Measurements from ENCODE around the gene EMP3.

EMP3 gene

GRCh38 chr19:48372904-48373303, 47.6 kb downstream of the EMP3 start:
- Histone ChIP-seq H3K4me1 (ENCODE audit: control insufficient read depth, insufficient read depth, low read length) (no peaks in the 10 kb centered on the region), H3K4me3 (ENCODE audit: low read length) (no peak overlapping the region), H3K36me3 (ENCODE audit: control insufficient read depth, insufficient read depth, low read length) (no peaks in the 10 kb centered on the region), H3K27me3 (ENCODE audit: control insufficient read depth, insufficient read depth, low read length) (no peaks in the 10 kb centered on the region), H3K9me3 (ENCODE audit: control insufficient read depth, insufficient read depth, low read length) (no peaks in the 10 kb centered on the region), H3K27ac (ENCODE audit: low read length) (no peak overlapping the region)
- no CpG with 5 or more reads among the region's 4 CpGs for WGBS (ENCODE audit: insufficient coverage, insufficient read length)
- no peak for DNase-seq (ENCODE audit: low read depth, low spot score)

DNA sequence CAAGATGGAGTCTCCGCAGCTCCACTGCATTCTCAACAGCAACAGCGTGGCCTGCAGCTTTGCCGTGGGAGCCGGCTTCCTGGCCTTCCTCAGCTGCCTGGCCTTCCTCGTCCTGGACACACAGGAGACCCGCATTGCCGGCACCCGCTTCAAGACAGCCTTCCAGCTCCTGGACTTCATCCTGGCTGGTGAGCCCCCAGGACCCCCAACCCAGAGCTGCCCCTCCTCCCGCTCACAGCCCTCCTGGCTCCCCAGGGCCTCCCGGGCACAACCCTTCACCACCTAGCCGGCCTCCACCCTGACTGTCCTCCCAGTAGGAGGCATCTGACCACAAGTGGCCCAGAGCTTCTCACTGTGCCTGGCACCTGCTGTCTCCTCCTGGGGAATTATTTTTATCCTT, 48.2 kb downstream of the EMP3 start:
- H3K4me3 ChIP-seq (ENCODE audit: low read length), result no peak overlapping the region
- H3K36me3 ChIP-seq (ENCODE audit: control insufficient read depth, insufficient read depth, low read length), result no peaks in the 10 kb centered on the region
- DNase-seq (ENCODE audit: low read depth, low spot score), result no peak
- no peaks in the 10 kb centered on the region for H3K4me1 ChIP-seq (ENCODE audit: control insufficient read depth, insufficient read depth, low read length)
- no peaks in the 10 kb centered on the region for H3K27me3 ChIP-seq (ENCODE audit: control insufficient read depth, insufficient read depth, low read length)
- H3K9me3 ChIP-seq (ENCODE audit: control insufficient read depth, insufficient read depth, low read length), result no peaks in the 10 kb centered on the region
- H3K27ac ChIP-seq (ENCODE audit: low read length), result no peak overlapping the region
- WGBS (ENCODE audit: insufficient coverage, insufficient read length), result no CpG with 5 or more reads among the region's 11 CpGs

DNA sequence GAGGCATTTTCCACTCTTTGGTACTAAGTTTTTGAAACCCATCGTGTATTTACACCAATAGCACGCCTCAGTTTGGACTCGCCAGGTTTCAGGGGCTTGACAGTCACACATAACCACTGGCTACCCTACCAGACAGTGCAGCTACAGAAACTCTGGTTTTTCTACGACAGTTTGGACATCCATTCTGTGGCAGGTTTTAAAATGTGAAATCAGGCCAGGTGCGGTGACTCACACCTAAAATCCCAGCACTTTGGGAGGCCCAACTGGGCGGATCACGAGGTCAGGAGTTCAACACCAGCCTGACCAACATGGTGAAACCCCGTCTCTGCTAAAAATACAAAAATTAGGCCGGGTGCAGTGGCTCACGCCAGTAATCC, 52.8 kb downstream of the EMP3 start:
- no peaks in the 10 kb centered on the region for H3K27me3 ChIP-seq (ENCODE audit: control insufficient read depth, insufficient read depth, low read length)
- no CpG with 5 or more reads among the region's 10 CpGs for WGBS (ENCODE audit: insufficient coverage, insufficient read length)
- DNase-seq (ENCODE audit: low read depth, low spot score), result no peak
- H3K4me3 ChIP-seq (ENCODE audit: low read length), result no peak overlapping the region
- H3K27ac ChIP-seq (ENCODE audit: low read length), result no peak overlapping the region
- H3K9me3 ChIP-seq (ENCODE audit: control insufficient read depth, insufficient read depth, low read length), result no peaks in the 10 kb centered on the region
- H3K4me1 ChIP-seq (ENCODE audit: control insufficient read depth, insufficient read depth, low read length), result no peaks in the 10 kb centered on the region
- H3K36me3 ChIP-seq (ENCODE audit: control insufficient read depth, insufficient read depth, low read length), result peaks cover 2% of the 10 kb centered on the region; the same call in 1 of the 2 replicates

- H3K27ac ChIP-seq (ENCODE audit: low read length), result no peak overlapping the region
- no CpG with 5 or more reads among the region's 5 CpGs for WGBS (ENCODE audit: insufficient coverage, insufficient read length)
- H3K4me1 ChIP-seq (ENCODE audit: control insufficient read depth, insufficient read depth, low read length), result no peaks in the 10 kb centered on the region
- no peaks in the 10 kb centered on the region for H3K9me3 ChIP-seq (ENCODE audit: control insufficient read depth, insufficient read depth, low read length)
- no peak overlapping the region for H3K4me3 ChIP-seq (ENCODE audit: low read length)
- no peaks in the 10 kb centered on the region for H3K27me3 ChIP-seq (ENCODE audit: control insufficient read depth, insufficient read depth, low read length)
- DNase-seq (ENCODE audit: low read depth, low spot score), result no peak
- peaks cover 7% of the 10 kb centered on the region for H3K36me3 ChIP-seq (ENCODE audit: control insufficient read depth, insufficient read depth, low read length)
Observed at GRCh38 chr19:48379058-48379457, 53.7 kb downstream of the EMP3 start.

Data from iPS DF 6.9 (cell line).